GM11168 (cell line): ENCODE results near the gene DHRS4.
"Not testable (repeated sequence)": the region's sequence is repeated elsewhere in the genome, so short reads cannot be mapped to it uniquely, and the experiment has no call there.

ENCODE experiments used
- in situ Hi-C: fragments of 300-500 bp; cut with MboI; formaldehyde crosslinking; loops from one replicate; pipeline ENCODE4 v1.12.0; 2022; ENCODE audit warnings: low sequenced_read_pairs; ENCODE audit not compliant: unreplicated experiment

Gene DHRS4

DNA sequence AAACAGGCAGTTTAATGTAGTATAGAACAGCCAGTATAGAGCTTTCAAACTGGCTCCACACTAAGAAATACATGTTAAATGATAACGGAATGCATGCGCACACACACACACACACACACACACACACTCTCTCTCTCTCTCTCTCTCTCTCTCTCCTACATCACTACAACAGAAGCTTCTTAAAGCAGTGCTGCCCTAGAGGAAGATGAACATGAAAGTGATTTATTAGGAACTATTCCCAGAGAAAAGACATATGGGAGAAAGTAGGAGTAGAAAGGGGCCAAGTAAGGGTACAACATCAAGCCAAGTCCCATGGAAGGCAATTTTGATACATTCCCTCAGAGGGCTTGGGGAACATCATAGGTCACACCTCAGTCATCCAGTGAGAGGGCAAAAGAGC, 16.4 kb upstream of the DHRS4 start:
- in situ Hi-C loops: loop anchor here (10.0 kb wide), 1 partner anchor 342 kb away; no protein-coding TSS in a partner anchor

GRCh38 chr14:23938823-23939222, 14.7 kb upstream of the DHRS4 start:
- in situ Hi-C loops: loop anchor here (10.0 kb wide), 1 partner anchor 344 kb away; no protein-coding TSS in a partner anchor

DNA sequence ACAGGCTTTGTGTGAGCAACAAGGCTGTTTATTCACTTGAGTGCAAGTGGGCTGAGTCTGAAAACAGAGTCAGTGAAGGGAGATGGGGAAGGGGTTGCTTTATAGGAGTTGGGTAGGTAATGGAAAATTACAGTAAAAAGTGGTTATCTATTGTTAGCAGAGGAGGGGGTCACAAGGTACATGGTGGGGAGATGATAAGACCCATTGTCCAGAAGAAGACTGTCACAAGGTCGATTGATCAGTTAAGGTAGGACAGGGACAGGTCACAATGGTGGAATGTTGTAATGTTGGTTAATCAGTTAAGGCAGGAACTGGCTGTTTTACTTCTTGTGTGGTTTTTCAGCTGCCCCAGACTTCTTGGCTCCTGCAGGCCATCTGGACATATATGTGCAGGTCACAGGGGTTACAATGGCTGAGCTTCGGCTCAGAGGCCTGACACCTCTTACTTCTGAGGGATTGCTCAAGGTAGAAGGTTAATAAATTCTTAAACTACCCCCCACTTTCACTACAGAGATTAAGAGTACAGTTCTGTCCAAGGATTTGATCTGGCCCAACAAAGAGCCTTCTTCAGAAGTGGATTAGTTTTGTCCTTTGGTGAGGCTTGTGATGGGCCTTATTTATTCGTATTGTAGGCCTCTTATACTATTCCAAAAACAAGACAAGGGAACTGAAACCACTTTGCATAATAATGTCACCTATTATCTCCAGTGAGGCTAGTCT, 13.8 kb upstream of the DHRS4 start:
- in situ Hi-C loops: loop anchor here (10.0 kb wide), 1 partner anchor 345 kb away; no protein-coding TSS in a partner anchor

DNA sequence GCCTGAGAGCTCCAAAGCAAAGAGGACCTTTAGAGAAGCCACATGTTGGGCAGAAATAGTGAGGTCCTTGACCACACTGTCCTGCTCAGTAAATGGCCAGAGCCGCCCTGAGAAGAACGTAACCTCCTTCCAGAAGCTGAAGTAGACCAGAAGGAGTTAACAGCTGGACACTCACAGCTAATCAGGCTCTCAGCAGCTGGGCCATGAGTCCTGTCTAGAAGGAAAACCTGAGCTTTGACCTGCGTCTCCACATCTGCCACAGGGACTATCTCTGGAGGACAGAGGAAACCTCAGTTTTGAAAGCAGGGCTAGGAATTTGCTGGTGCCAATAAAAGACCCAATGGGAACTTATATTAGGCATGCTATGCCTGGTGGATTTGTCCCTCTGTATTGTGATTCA, 12.3 kb upstream of the DHRS4 start:
- in situ Hi-C loops: no loop called here

DNA sequence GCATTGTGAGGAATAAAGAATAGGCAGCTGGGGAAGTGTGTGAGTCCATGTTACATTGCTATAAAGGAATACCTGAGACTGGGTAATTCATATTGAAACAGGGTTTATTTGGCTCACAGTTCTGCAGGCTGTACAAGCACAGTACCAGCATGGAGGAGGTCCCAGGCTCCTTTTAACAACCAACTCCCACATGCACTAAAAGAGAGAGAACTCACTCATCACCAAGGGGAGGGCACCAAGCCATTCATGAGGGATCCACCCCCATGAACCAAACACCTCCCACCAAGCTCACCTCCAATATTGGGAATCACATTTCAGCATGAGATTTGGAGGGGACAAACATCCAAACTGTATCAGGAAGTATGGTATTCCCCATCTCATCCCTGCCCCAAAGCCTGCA, 11.9 kb upstream of the DHRS4 start:
- in situ Hi-C loops: no loop called here

GRCh38 chr14:23942587-23942986, 11.0 kb upstream of the DHRS4 start:
- in situ Hi-C loops: no loop called here

DNA sequence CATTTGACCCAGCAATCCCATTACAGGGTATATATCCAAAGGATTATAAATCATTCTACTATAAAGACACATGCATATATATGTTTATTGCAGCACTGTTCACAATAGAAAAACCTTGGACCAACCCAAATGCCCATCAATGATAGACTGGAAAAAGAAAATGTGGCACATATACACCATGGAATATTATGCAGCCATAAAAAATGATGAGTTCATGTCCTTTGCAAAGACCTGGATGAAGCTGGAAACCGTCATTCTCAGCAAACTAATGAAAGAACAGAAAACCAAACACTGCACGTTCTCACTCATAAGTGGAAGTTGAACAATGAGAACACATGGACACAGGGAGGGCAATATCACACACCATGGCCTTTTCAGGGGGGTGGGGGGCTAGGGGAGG, 4.5 kb upstream of the DHRS4 start:
- in situ Hi-C loops: not testable (repeated sequence)

- in situ Hi-C loops: loop anchor here (10.0 kb wide), 1 partner anchor 64 kb away; no protein-coding TSS in a partner anchor
These were observed 3.0 kb upstream of the DHRS4 start for GRCh38 chr14:23950411-23951135.

GRCh38 chr14:23951136-23951466, 2.5 kb upstream of the DHRS4 start:
- in situ Hi-C loops: loop anchor here (10.0 kb wide), 1 partner anchor 64 kb away; no protein-coding TSS in a partner anchor

- in situ Hi-C loops: loop anchor here (10.0 kb wide), 1 partner anchor 63 kb away; no protein-coding TSS in a partner anchor
These were observed 1.9 kb upstream of the DHRS4 start for GRCh38 chr14:23951590-23952201.

GRCh38 chr14:23953116-23953463, 480 bp upstream of the DHRS4 start:
- in situ Hi-C loops: loop anchor here (10.0 kb wide), 1 partner anchor 62 kb away; no protein-coding TSS in a partner anchor

- in situ Hi-C loops: loop anchor here (10.0 kb wide), 1 partner anchor 61 kb away; no protein-coding TSS in a partner anchor
These were observed 677 bp downstream of the DHRS4 start for GRCh38 chr14:23954279-23954614.

DNA sequence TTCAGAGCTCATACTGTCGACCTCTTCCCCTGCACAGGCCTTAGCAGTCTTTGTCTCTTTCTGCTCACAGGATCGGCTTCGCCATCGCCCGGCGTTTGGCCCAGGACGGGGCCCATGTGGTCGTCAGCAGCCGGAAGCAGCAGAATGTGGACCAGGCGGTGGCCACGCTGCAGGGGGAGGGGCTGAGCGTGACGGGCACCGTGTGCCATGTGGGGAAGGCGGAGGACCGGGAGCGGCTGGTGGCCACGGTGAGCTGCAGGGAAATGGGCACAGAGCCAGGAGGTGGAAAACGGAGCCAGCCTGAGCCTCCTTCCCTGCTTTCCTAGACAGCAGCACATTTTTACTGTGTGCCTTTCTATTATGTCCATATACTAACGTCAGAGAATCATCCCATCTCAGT, 1.4 kb downstream of the DHRS4 start:
- in situ Hi-C loops: loop anchor here (10.0 kb wide), 1 partner anchor 60 kb away; no protein-coding TSS in a partner anchor

DNA sequence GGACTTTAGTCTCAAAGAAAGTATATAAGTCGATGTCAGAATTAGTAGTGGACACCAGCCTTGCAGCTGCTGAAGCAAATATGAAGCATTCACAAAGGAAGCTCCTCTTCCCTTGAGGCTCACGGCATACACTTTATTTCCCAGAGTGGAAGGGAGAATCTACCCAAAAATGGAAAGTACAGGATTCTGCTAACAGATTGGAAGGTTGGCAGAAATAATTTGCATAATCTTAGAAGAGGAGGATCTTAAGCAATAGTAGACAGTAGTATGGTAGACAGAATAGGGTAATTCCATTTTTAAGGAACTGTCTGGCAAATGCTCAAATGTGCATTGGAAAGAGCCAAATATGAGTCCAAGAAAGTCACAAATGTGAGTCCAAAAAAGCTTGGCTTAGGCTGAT, 2.2 kb downstream of the DHRS4 start:
- in situ Hi-C loops: loop anchor here (10.0 kb wide), 1 partner anchor 59 kb away; no protein-coding TSS in a partner anchor

GRCh38 chr14:23957913-23958569, 4.5 kb downstream of the DHRS4 start:
- in situ Hi-C loops: loop anchor here (10.0 kb wide), 1 partner anchor 57 kb away; no protein-coding TSS in a partner anchor

- in situ Hi-C loops: not testable (repeated sequence)
These were observed 7.3 kb downstream of the DHRS4 start for GRCh38 chr14:23960899-23961298.

- in situ Hi-C loops: not testable (repeated sequence)
These were observed 8.1 kb downstream of the DHRS4 start for GRCh38 chr14:23961704-23962103.

DNA sequence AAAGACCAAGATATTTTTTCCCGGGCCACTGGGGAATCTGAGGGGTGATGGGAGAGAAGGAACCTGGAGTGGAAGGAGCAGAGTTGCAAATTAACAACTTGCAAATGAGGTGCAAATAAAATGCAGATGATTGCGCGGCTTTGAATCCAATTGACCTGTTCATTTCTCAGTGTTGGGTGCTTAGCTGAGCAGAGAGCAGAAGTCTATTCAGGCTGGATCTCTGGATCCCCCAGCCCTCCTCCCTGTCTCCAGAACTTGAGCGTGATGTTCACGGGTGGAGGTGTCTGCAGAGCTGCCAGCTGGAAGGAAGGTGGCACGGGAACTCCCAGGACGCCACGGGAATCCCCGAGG, 15.5 kb downstream of the DHRS4 start:
- in situ Hi-C loops: not testable (repeated sequence)

DNA sequence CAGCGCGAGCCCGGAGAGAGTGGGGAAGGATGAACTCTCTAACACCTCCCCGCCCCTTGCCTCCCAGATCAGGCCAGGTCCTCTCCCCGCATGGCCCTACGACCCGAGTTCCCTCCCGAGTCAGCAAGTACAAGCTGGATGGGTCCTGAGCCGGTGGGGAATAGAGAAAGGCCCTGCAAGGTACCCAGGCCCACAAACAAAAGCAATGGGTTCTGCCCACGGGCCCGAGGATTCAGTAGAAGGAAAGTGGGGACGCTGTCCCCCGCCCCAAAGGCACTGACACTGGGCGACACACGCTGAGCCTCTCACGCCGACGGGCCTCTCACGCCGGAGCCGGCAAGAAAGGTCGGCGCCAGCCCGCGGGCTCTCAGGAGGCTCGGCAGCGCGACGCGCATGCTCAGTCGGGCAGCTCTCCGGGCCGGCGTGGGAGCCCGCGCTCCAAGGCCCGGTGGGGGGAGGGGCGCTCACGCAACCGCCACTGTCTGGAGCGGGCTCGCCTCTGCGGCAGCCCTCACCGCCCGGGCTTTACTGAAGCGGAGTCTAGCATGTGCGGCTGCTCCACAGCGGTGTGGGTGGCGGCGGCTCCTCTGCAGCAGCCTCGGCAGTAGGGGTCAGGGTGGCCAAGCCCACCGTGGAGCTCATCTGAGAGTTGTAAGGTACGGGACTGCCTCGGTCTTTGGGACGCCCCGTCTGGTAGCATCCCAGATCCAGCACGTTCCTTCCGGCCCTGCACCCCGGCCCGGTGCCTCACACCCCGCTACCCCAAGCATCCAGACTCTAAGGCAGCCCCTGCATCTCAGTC, 16.1 kb downstream of the DHRS4 start:
- in situ Hi-C loops: loop anchor here (5.0 kb wide), 1 partner anchor 48 kb away; no protein-coding TSS in a partner anchor

DNA sequence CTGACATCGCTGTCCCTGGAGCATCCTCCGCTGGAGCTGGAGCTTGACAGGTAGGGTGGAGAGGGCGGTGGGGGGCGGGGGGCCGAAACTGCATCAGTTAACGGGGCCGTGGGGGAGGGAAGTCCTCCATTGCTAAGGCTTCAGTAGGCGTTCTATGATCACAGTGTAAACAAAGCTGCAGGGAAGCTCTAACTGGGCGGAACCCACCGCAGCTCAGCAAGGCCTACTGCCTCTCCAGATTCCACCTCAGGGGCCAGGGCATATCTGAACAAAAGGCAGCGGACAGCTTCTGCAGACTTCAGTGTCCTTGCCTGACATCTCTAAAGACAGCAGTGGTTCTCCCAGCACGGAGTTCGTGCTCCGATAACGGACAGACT, 16.7 kb downstream of the DHRS4 start:
- in situ Hi-C loops: loop anchor here (5.0 kb wide), 1 partner anchor 47 kb away; no protein-coding TSS in a partner anchor
